ENCODE results near the gene OPCML. TPM values are rescaled to one million over a fixed set of nuclear protein-coding genes. Genes with fewer than 3 reads are reported as not detected.

The OPCML gene
- total RNA-seq, 1 experiment from 2014 or later = 0.02 TPM

DNA sequence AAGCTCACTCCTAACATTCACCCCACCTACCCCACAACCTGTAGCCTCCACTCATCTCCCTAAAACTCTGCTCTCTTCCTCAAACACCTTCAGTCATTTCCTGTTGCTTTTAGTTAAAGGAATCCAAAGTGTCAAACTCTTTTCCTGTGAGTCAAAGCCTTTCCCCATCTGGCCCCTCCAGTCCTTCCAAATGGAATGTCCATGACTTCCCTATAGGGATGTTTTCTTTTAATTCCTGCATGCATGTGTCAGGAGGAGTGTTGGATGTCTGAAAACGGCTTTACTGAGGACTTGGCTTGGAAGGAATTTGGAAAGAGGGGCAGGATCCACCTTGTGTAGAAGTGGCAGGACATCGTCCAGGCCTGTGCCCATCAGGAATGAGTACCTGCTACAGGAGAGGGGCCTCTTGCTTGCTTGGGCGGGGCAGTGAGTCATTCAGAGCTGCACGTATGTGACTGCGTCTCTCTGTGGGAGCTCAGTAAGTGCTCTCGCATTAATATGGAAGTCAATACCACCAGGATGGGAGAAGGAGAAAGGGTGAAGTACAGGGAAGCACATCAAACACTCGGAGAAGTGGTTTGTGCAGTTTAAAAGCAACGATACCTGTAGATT is 491.9 kb downstream of the OPCML start:
- DNase-seq (ENCODE audit: low read depth) = peak; percentile 2

DNA sequence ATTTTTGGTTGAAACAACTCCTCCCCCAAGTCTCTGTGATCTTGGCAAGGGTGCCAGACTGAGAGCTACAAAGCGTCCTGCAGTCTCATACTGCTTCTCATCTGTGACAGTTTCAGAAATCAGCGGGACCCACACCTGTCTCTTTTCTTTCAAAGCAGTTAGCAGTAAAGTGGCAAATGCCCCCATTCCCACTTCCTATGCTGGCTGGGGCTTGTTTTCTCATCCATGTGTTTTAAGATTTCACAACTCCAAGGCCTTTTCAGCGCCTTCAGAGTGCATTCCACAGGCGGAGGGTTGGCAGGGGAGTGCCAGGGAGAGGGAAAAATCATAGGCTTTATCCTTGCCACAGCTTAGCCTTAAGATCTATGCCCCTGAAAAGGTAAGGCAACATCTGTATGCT is 493.5 kb downstream of the OPCML start:
- DNase-seq (ENCODE audit: low read depth) = no peak

DNA sequence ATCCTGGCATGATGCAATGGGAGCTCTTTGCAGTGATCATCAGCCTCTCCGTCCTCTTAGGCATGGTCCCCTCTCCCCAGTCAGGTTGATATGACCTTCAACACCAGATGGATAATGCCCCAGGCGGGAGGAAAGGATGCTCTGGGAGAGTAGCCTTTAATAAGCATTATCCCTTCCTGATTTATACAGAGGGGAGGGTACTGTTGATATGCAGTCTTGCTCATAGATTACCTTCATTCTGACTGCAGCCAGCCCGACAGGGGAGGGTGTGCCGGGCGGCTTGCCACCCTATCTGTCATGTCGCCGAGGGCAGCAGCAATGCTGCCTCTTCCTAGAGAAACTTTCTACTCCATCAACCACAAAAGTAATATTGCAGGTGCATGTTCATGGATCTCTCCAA is 497.4 kb downstream of the OPCML start:
- no peak for DNase-seq (ENCODE audit: low read depth)

DNA sequence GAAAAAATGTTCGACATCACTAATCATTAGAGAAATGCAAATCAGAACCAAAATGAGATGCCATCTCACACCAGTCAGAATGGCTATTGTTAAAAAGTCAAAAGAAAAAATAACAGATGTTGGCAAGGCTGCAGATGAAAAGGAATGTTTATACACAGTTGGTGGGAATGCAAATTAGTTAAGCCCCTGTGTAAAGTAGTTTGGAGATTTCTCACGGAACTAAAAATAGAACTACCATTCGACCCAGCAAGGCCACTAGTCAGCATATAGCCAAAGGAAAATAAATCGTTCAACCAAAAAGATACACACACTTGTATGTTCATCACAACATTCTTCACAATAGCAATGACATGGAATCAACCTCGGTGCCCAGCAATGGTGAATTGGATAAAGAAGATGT is 503.2 kb downstream of the OPCML start:
- DNase-seq (ENCODE audit: low read depth) = no peak

DNA sequence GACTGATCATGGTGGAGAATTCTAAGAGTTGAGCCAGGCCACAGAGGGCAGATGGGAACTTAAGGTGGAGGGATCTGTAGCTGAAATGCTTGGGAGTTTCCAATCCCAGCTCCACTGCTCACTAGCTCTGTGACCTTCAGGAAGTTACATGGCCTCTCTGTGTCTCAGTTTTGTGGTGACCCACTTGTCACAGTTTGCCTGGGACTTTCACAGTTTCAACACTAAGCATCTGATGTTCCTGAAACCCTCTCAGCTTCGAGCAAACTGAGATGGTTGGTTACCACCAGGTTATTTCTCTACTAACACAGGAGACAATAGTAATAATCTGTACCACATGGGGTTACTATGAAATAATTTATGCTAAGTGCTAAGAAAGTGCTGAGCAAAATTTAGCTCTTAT is 505.3 kb downstream of the OPCML start:
- no peak for DNase-seq (ENCODE audit: low read depth)

DNA sequence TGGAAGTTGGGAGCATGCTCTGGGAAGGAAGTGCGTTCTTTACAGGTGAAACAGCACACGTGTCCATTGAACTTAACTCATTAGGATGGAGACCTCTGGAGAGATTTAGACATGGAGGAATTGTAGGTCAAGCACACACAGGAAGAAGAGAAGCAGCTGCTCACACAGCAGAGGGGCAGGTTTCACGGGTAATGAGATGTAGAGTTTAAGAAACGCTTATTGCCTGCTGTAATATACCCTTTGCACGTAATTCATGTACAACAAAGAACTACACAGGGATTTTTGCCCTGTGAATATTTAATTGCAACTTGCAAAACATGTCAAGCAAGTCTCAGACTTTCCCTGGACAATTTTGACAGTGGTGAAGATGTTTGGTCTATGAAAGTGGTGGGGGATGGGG is 508.0 kb downstream of the OPCML start:
- DNase-seq (ENCODE audit: low read depth) = no peak

DNA sequence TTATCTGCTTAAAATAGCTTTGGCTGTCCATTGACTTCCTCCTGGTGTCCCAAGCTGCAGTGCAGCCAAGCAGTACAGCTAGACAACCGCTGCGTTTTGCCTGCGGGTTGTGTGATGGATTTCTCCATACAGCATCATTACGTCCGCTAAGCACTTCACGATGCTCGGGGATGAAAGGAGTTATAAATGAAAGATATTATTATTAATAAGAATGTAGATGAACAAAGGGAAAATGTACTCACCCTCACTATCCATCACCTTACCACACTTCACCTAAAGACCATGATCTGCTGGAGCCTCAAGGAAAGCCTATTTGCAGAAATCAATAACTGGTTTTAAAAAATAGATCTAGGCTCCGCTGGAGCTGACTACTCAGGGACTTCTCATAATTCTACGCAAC is 509.1 kb downstream of the OPCML start:
- DNase-seq (ENCODE audit: low read depth) = no peak

DNA sequence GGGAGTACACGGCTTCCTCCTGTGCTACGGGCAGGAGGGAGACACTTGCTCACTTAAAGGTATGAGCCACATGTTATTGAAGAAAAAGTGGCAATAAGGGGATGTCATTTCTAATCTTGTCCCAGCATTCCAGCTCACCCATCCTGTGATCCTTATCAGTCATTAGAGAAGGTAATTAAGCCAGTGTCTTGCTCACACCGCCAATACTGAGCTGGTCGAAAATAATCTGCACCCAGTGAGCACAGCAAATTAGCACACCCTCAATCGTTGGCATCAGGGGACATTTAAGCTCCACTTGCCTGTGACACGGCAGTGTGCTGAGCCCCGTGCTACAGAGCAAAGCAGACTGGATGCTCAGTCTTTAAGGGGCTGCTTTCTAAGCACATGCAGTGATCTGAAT is 510.7 kb downstream of the OPCML start:
- DNase-seq (ENCODE audit: low read depth) = no peak

DNA sequence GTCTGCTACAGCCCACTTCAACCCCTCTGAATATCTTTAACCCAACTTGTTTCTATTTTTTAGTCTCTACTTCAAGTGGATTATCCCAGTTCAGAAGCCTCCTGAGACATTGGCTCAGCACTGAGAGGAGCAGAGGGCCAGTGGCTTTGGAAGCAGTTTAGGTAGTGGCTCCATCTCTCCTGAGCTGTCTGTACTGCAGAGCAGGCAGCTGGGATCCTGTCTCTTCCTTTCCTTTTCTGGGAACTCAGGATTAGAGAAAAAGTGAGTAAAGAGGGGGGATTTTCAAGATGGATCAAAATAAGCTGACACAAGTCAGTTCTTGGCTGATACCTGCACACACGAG is 512.0 kb downstream of the OPCML start:
- no peak for DNase-seq (ENCODE audit: low read depth)

DNA sequence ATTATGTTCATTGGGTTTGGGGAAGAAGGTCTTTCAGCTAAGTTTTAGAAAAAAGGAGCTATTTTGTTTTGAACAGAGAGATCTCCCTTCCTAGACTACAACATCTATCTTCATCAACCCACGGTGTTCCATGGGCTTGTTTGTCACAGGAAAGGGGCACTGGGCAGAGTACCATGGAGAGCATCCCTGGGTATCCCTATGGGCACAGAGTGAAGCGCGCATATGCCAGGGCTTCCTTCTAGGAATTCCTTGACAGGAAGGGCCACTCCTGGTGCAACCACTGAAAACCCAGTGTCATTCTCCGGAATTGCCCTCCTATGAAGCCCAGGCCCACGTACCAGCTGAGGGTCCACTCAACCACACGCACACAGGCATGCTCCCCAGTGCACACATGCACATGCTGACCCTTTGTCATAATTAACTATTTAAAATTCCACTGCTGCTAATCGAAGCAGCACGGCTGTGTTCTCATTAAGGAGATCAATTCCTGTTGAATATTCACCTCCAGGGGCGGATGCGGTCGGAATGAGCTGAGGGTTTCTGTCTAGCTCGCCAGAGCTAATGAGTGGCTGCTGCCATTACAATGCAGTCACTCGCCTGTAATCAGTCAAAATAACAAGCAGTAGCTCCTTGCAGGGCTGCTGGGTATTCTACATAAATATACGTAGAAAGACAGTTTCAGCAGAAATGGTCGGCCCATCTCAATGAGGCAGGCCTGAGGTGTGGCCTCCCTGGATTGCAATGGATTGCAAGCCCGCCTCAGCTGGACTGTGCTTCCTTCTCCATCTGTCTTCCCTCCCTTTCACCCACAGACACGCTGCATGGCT is 512.5 kb downstream of the OPCML start:
- no peak for DNase-seq (ENCODE audit: low read depth)

DNA sequence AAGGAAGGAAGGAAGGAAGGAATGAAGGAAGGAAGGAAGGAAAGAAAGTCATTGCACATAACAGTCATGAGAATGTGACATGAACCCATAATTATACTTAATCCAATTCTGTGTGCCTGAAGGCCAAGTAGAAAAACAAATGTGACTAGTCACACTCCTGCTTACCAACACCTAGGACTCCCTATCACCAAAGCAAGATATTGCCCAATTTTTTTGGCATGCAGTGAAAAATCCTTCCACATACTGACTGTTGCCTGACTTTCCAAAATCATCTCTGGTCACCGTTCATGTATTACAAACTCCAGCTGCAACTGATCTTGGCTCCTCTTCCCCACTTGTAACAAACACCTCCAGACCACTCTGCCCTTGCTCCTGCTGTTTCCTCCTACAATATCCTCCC is 516.8 kb downstream of the OPCML start:
- DNase-seq (ENCODE audit: low read depth) = no peak

DNA sequence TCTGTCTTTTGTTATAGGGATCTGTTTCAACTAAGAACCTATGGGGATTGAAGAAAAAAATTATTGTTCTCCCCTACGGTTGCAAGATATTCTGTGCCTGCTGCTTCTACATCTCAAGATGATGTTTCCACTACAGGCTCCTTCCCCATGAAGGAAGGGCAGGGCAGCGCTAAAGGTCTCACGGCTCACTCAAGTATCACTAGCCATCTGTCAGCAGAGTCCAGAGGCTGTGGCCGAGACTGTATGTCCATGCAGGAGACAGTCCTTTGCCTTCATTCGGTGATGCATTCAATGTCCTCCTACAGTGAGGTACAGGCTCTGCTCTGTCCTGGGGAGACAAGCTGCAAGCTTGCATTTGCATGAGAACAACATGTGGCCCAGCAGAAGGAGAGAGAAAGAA is 518.0 kb downstream of the OPCML start:
- no peak for DNase-seq (ENCODE audit: low read depth)

DNA sequence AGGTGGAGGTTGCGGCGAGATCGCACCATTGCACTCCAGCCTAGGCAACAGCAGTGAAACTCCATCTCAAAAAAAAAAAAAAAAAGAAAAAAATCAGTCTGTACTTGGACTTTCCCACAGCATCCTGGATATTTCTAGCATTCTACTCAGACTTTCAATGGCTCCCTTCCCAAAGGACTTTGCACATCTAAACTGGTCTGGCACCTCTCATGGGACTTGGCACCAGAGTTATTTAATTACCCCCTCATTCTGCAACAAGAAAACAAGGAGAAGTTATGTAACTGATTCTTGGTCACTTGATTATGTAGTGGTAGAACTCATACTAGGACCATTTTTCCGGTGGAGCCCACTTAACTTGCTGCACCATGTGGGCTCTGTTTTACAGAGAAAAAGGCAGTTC is 519.5 kb downstream of the OPCML start:
- DNase-seq (ENCODE audit: low read depth) = no peak

DNA sequence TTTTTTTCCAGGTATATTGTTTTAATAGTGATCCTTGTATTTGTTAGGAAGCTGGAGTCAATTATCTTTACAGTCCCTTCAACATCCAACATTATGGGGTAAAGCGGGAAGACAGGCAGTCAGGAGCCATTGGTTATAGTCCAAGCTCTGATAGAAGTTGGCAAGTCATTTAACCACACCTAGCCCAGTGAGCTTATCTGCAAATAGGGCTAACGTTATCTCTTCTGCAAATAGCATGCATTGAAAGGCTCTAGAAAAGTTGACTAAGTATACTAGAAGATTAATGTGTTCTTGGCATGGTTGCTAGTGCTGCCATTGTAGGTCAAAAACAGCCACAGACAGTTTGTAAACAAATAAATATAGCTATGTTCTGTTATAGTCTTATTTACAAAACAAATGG is 520.7 kb downstream of the OPCML start:
- DNase-seq (ENCODE audit: low read depth) = no peak

DNA sequence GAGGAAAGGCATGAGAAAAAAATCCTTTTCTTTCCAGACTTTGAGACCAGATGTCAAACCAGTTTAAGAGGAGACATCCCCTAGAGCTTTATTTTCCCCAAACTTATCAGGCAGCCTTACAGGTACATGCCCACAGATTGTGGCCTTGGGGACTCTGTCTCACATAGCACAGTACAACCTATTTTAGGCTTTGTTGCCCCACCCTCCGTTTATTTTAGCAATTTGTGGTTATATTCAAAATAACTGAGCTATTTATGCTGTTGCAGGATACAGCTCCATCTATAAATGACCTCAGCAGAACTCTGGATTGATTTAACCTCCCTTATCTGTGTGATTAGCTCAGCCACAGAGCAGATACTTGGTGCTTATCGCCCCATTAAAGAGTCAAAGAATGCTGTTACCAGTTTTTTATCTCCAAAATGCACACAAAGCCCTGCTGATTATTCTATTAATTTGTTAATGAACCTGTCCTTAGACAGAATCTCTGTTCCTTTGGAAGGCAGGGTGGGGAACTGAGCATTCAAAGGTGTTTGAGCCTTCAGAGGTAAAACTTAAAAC is 525.2 kb downstream of the OPCML start:
- no peak for DNase-seq (ENCODE audit: low read depth)

DNA sequence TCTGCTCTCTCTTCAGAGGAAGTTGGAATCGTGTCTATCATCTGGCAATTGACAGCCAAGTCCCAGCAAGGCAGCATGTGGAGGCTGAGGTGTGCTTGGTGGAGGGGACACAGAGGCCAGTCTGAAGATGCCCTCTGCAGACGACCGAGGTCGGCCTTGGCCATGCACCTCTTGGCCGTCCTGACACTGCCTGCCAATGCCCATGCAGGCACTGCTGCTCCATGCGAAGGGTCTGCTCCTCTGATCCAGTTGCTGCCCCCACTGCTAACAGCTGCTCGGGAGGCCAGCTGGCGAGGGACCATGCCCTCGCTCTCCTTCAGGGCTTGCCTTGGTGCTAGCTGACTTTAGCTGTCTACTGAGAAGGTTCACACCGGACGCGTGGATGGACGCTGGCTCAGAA is 527.9 kb downstream of the OPCML start:
- no peak for DNase-seq (ENCODE audit: low read depth)

DNA sequence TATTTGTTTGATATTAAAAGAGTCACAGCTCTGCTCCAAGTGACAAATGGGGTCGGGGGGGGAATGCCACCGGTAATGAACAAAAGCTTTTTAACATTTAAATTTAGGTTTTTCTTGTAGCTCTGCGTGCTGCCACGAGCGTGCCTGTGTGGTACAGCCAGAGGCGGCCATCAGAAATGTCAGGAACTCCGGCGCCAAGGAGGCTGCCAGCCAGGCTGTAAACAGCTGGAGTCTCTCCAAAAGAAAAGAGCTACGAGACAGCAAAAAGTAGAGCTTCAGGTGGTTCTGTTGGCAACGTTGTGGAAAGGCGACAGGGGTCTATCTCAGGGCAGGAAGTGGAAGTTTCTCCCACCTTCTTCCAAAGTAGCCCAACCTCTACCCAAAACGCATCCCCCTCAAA is 532.8 kb downstream of the OPCML start:
- peak; percentile 8 for DNase-seq (ENCODE audit: low read depth)

DNA sequence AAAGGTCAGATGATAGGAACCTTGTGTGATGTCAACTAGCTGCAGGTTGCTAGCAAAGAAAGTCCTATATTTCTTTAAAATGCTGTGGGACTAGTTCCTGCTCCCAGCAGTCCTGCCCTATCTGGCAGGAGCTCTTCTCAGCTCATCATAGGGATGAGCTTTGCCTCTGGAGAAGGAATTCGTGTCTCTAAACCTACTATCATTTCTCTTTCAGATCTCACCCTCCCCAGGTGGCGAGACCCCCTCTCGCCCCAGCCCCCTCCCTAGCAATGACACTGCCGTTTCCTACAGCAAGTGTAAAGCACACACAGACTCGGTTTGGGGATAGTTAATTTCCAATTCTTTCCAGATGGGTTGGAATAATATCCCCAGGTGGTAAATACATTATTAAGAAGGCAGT is 533.3 kb downstream of the OPCML start:
- DNase-seq (ENCODE audit: low read depth) = no peak

DNA sequence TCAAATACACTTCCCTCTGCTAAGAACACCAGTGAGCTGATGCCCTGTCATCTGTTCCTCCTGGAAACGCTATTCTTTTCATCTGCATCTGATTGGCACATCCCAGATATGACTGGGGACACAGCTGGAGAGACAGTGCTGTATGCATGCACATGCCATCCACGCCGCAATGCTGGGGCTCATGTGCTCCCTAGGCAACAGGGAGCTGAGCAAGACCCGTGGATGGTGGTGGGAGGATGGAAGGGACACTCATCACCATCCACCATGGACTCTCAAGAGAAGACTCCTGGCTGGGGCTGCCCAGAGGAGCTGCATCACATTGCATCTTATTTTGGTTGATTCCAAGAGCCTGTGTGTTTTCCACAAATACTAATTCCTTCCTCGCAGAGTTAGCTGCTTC is 534.9 kb downstream of the OPCML start:
- DNase-seq (ENCODE audit: low read depth) = no peak

DNA sequence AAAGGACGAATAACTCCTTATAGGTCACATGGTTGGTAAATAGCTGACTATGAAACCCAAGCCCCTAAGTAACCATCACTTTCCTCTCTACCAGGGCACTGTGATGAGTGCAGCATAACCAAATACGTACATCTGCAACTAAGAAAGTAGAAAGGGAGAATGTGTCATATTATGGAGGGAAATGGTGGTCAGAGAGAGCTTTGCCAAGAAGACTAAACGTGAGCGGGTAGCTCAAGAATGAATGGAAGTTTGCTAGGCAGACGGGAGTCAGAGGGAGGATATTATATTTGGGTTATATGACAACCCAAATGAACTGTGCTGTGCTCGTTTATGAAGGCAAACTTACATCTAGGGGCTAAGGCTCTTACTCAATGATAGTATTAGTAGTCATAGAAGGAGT is 537.3 kb downstream of the OPCML start:
- no peak for DNase-seq (ENCODE audit: low read depth)

DNA sequence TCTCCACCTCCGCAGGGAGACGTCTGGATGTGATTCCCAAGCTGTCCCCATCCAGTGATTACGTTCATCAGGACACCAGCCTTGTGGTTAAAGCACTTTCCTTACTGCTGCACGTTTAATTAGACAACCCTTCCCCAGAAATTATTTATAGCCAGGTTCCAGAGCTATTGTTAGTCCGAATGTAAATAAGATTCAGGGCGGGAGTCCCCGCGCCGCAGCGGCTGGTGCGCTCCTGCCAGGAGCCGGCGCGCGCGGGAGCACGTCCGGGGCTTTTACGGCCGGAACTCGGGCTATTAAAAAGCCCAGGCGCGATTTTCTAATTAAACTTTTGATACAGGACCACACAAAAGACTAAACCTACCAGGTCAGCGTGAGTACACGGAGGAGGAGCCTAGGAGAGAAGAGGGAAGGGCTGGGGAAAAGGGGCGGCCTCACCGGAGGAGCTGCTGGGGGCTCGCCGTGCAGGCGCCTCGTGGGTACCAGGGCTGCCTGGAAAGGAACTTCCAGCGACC is 538.3 kb downstream of the OPCML start:
- DNase-seq (ENCODE audit: low read depth) = no peak

DNA sequence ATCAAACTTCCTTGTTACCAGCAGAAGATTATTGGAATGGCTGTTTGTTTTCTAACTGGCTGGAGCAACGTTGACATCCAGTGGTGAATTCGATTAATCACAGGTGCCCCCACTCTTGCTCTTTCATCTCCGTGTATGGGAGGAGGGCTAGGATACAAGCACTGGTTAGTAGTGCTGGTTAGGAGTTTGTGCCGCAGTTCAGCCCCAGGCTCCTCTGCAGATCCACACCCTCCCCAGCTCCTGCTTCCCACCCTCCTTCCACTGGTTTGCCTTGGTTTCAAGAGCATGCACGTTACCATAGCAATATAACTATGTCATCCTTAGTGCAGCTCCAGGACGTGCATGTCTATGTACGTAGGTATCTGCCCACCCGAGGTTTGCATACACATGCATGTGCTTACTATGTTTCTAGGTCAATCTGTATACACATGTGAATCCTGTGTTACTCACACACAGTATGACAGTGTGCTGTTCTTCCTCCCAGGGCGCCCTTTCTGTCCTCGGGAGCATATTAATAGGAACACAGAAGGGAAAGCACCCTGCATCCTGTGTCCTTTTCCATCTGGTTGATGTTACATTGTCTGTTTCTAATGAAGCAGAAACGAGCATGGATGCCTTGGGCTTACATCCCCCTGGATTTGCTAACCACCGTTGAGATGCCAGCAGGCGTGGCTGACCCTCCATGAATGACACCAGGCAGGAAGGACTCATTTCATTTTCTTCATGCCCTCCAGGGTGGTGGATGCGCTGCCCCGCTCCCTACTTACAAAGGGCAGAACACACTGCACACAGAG is 539.3 kb downstream of the OPCML start:
- DNase-seq (ENCODE audit: low read depth) = peak; percentile 18

DNA sequence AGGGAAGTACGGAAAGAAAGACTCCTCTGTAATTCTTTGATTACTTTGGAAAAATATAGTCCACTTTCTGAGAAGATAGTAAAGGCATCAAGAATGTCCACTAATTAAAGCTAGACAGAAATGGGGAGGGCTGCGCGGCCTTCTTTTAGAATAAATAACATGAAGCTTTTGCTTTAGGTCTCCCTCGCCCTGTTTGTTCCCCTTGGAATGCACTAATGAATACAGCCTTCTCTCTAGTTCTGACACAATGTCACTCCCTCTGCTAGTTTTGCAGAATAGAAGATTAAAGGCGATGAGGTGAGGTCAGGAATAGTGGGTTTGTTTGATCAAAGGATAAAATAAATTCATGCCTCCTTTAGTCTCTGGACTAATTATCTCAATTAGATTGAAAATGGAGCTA is 543.9 kb downstream of the OPCML start:
- no peak for DNase-seq (ENCODE audit: low read depth)

All from M059J (cell line).